GM10248 (cell line): ENCODE data around the gene HAAO.
A peak's percentile ranks its signal among the peaks of the same experiment; 100 is the strongest.

Source experiments
- CTCF ChIA-PET: fragments of 300-600 bp; sonication (Branson Sonifier 250); formaldehyde crosslinking; extraction: SDS; loops from one replicate; lab custom pipeline; 2021; ENCODE audit warnings: antibody characterized with exemption; lab: Yijun Ruan, JAX
- POLR2A ChIA-PET: fragments of 350-650 bp; sonication (Branson Sonifier 250); formaldehyde crosslinking; extraction: SDS; loops from one replicate; lab custom pipeline; 2020; ENCODE audit warnings: antibody characterized with exemption; lab: Yijun Ruan, JAX
- DNase-seq: peaks from one replicate; pipeline ENCODE4 v3.0.0; 2012; ENCODE audit errors: extremely low spot score
- TF ChIP-seq, protein P1 (sequence below): IDR thresholded peaks from 2 replicates; pipeline ENCODE4 v1.5.1; 2012; ENCODE audit warnings: mild to moderate bottlenecking, low read depth; ENCODE audit errors: extremely low read depth, missing control alignments, control extremely low read depth

Gene HAAO

DNA sequence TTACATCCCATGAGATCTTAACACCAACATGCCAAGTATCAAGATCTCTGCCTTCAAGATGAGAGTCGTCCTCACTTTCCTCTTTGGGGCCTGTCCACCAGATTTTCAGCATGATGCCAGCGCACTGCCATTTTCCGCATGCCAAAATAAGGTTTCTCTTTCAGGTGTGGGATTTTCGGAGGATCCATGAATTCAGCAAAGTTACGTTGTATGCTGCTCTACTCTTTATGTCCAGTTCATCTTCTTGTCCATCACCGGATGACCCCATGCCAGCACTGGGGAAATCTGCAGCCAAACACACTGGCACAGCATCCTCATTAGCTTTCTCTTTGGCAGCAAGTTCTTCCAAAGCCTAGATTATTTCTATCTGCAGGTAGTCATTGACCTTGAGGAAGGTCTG is 4.9 kb upstream of the HAAO start:
- CTCF ChIA-PET = interaction anchor here (7.0 kb wide), 1 partner anchor 13 kb away, joined by 59 read pairs; no protein-coding TSS in a partner anchor
- POLR2A ChIA-PET = no interaction called here
- TF ChIP-seq, protein P1, sequence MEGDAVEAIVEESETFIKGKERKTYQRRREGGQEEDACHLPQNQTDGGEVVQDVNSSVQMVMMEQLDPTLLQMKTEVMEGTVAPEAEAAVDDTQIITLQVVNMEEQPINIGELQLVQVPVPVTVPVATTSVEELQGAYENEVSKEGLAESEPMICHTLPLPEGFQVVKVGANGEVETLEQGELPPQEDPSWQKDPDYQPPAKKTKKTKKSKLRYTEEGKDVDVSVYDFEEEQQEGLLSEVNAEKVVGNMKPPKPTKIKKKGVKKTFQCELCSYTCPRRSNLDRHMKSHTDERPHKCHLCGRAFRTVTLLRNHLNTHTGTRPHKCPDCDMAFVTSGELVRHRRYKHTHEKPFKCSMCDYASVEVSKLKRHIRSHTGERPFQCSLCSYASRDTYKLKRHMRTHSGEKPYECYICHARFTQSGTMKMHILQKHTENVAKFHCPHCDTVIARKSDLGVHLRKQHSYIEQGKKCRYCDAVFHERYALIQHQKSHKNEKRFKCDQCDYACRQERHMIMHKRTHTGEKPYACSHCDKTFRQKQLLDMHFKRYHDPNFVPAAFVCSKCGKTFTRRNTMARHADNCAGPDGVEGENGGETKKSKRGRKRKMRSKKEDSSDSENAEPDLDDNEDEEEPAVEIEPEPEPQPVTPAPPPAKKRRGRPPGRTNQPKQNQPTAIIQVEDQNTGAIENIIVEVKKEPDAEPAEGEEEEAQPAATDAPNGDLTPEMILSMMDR = no peak
- DNase-seq = no peak

DNA sequence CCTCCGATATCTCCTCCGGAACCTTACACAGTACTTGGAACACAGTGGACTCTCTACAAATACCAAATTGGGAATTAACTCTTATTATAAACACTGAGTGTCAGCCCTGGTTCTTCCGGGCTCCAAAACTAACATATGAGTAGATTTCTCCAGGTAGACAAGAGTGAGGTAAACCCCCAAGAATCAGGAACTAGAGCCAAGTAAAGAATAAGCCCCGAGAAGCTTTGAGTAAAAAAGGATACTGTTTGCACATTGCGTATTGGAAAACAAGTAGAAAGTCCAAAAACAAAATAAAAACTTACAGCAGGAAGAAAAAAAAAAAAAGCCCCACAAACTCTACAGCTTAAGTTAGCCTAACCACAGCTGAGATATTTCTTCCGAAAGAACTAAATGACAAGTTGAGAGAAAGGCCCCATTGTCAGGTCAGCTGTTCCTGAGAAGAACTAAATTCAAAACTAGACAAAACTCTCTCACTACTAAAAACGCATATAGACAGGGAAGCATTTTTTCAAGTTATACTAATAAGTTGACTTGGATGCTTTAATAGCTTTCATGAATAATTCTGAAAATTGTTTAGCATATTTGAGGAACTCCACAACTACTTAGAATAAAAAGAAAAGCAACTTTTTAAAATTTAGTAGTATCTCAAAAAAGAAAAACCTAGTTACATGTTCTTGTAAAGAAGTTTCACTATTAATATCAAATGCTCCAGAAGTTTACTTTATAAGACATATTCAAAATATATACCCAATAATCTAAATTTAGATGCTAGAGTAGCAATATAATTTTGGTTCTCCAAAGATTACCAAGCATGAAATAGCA is 4.3 kb upstream of the HAAO start:
- CTCF ChIA-PET = interaction anchor here (0.7 to 7.0 kb wide), 5 partner anchors 9 to 46 kb away, joined by 3 to 59 read pairs (median 3); no protein-coding TSS in a partner anchor
- POLR2A ChIA-PET = interaction anchor here (1.0 to 2.7 kb wide), 2 partner anchors 9 to 14 kb away, joined by 3 to 29 read pairs; no protein-coding TSS in a partner anchor

DNA sequence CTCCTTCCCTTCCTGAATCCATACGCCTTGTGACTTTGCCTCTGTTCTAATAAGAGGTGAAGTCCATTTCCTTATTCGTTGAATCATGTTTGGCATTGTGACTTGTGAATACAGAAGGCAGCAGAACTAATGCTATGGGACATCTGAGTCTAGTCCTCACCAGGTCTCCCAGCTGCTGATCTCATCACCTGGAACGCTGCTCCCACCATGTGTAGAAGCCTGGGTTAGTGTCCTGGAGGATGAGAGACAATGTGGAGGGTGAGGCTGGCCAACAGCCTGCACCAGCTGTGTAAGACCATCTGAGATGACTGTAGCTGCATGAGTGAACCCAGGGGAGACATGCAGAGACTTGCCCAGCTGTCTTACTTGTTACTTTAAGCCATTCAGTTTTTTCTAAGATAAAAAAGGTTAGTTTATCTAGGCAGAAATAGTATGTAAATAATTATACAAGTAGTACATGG is 3.5 kb upstream of the HAAO start:
- ChIA-PET POLR2A (interaction anchor here (1.0 to 2.7 kb wide), 2 partner anchors 8 to 15 kb away, joined by 3 to 29 read pairs; no protein-coding TSS in a partner anchor), CTCF (interaction anchor here (0.7 to 7.0 kb wide), 7 partner anchors 9 to 45 kb away, joined by 3 to 59 read pairs (median 3); no protein-coding TSS in a partner anchor)
- DNase-seq = no peak

More for the DNA sequence above, 4.3 kb upstream of the HAAO start:
- DNase-seq = peak; percentile 46
- TF ChIP-seq, protein P1 = no peak

DNA sequence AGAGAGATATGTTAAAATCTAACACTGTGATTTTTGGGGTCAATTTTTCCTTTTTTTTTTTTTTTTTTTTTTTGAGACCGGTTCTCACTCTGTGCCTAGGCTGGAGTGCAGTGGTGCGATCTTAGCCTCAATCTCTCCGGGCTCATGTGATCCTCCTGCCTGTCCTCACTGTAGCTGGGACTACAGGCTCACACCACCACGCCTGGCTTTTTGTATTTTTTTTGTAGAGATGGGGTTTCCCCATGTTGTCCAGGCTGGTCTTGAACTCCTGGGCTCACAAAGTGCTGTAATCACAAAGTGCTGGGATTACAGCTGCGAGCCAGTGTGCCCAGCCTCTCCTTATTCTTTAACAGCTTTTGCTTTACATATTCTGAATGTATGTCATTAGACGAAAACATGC is 2.9 kb upstream of the HAAO start:
- CTCF ChIA-PET = interaction anchor here (0.8 to 7.0 kb wide), 10 partner anchors 10 to 65 kb away, joined by 3 to 59 read pairs (median 4); no protein-coding TSS in a partner anchor
- POLR2A ChIA-PET = interaction anchor here (2.7 kb wide), 1 partner anchor 15 kb away, joined by 29 read pairs; no protein-coding TSS in a partner anchor
- TF ChIP-seq, protein P1 = no peak
- no peak for DNase-seq

More for the DNA sequence above, 3.5 kb upstream of the HAAO start:
- TF ChIP-seq, protein P1 = no peak

DNA sequence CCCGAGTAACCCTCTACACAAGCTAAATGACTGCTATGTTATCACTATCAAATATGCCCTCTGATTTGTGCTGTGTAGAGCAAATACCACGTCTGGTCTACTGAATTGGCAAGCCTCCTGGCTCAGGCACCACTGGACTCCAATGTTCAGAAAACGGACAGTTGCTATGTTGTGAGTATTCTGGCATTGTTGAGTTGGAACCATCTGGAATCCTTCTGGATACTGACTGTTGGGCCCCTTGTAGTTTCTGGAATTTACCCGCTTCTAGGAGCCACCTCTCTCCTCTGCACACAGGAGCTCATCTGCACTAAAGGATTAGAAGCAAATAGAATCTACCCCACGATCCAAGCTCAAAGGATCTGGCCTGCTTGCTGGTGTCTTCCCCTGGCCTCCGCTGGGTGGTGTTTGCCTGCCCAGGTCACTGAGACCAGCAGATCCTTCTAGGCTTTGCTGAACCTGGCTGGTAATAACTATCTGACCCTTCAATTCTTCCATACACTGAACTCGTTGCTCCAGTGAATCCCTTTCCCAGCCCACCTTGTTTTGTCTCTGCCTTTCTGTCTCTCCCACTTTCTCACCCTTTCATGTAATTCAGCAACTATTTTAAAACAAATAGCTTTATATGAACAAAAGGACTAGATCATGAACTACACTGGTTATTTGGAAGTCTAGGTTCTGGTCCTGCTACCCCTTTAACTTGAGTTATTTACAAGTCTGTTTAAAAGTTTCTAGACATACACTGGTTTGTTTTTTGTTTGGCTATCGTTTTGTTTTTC is 2.1 kb upstream of the HAAO start:
- TF ChIP-seq, protein P1 = peak; percentile 15
- DNase-seq = no peak
- ChIA-PET POLR2A (interaction anchor here (0.6 to 2.7 kb wide), 2 partner anchors 16 to 72 kb away, joined by 4 to 29 read pairs; no protein-coding TSS in a partner anchor), CTCF (interaction anchor here (0.6 to 7.0 kb wide), 13 partner anchors 11 to 69 kb away, joined by 3 to 59 read pairs (median 4); no protein-coding TSS in a partner anchor)
